HCT116 (cell line): ENCODE data around the gene TBCD. TPM values are rescaled to one million over a fixed set of nuclear protein-coding genes. Genes with fewer than 3 reads are reported as not detected.

Experiments used
- ATAC-seq: fragments of 200-7000 bp; cut with Tn5 transposase; 2 replicates; pipeline ENCODE4 v1.9.1; 2020; ENCODE audit warnings: mild to moderate bottlenecking, moderate library complexity
- BruUV-seq: library from RNA; stranded (reverse); fragments of 400-500 nt; replicated peaks from 2 replicates; lab custom pipeline; 2021; lab: Mats Ljungman, UMichigan
- CTCF ChIA-PET: fragments of 300-600 bp; sonication (Branson Sonifier 250); formaldehyde crosslinking; loops from one replicate; lab custom pipeline; 2021; ENCODE audit warnings: antibody characterized with exemption; lab: Charles Lee
- POLR2A ChIA-PET: fragments of 300-600, 350-600 bp; sonication (Branson Sonifier 250); formaldehyde crosslinking; loops from one replicate; lab custom pipeline; 2021; ENCODE audit warnings: antibody characterized with exemption; lab: Charles Lee
- RAD21 ChIA-PET, 2 experiments: fragments of 300-600 bp; sonication (Branson Sonifier 250); formaldehyde crosslinking; loops; one replicate each; lab custom pipeline; 2023; ENCODE audit warnings: low total read pairs in 2 of 2; ENCODE audit not compliant: uncharacterized antibody in 2 of 2, unreplicated experiment in 2 of 2, low non-redundant PET in 1 of 2; lab: Charles Lee
- DNase-seq: peaks from one replicate; pipeline ENCODE4 v3.0.0-alpha.2; 2010; ENCODE audit warnings: low read depth, low spot score
- H2AFZ ChIP-seq: fragments of 200-600 bp; shearing (Covaris generic), sonication (generic); 2 replicates; pipeline ENCODE4 v1.6.1; 2017; ENCODE audit warnings: low read depth, mixed run types, mixed read lengths, antibody characterized with exemption, low read length; ENCODE audit not compliant: poor library complexity, severe bottlenecking
- H3K27ac ChIP-seq: 2 replicates; pipeline ENCODE4 v1.5.1; 2012; ENCODE audit warnings: low read depth, low read length
- H3K27me3 ChIP-seq: fragments of 200-600 bp; sonication (generic); 2 replicates; pipeline ENCODE4 v1.6.1; 2016; ENCODE audit warnings: mixed run types, low read length, mixed read lengths; ENCODE audit not compliant: insufficient read depth
- H3K36me3 ChIP-seq, 2 experiments: fragments of 200-500 bp in 1 of 2; fragments of 200-600 bp in 1 of 2; sonication (Bioruptor generic) in 1 of 2; sonication (generic) in 1 of 2; 2 replicates each; pipeline versions ENCODE4 v1.5.1 to v1.6.1; 2014 to 2016; ENCODE audit warnings: low read length in 2 of 2, inconsistent platforms in 1 of 2, mixed read lengths in 1 of 2, mixed run types in 1 of 2; ENCODE audit not compliant: insufficient read depth in 2 of 2, control insufficient read depth in 1 of 2
- H3K4me1 ChIP-seq, 2 experiments: fragments of 200-600 bp in 1 of 2; sonication (generic) in 1 of 2; 2 replicates each; pipeline versions ENCODE4 v1.5.1 to v1.6.1; 2012 to 2017; ENCODE audit warnings: low read length in 2 of 2, inconsistent platforms in 1 of 2, mild to moderate bottlenecking in 1 of 2, mixed read lengths in 1 of 2, mixed run types in 1 of 2, moderate library complexity in 1 of 2; ENCODE audit not compliant: insufficient read depth in 2 of 2, control insufficient read depth in 1 of 2
- H3K4me2 ChIP-seq: fragments of 200-600 bp; sonication (generic); 2 replicates; pipeline ENCODE4 v1.6.1; 2017; ENCODE audit warnings: mixed run types, low read length, mixed read lengths
- H3K4me3 ChIP-seq, 2 experiments: fragments of 200-600 bp in 1 of 2; sonication (generic) in 1 of 2; replicated peaks in 1 of 2; 2 replicates each; pipeline ENCODE4 v1.5.1; 2011 to 2016; ENCODE audit warnings: low read length in 2 of 2, control low read depth in 1 of 2, low read depth in 1 of 2, mild to moderate bottlenecking in 1 of 2, mixed read lengths in 1 of 2, mixed run types in 1 of 2
- H3K79me2 ChIP-seq: fragments of 200-600 bp; sonication (generic); 2 replicates; pipeline ENCODE4 v1.6.1; 2017; ENCODE audit warnings: mild to moderate bottlenecking, mixed run types, low read length, moderate library complexity, mixed read lengths; ENCODE audit not compliant: insufficient read depth
- H3K9ac ChIP-seq: fragments of 200-600 bp; sonication (generic); 2 replicates; pipeline ENCODE4 v1.6.1; 2016; ENCODE audit warnings: low read length, mixed read lengths
- H3K9me2 ChIP-seq: fragments of 200-600 bp; sonication (generic), shearing (Covaris generic); 2 replicates; pipeline ENCODE4 v1.6.1; 2017; ENCODE audit warnings: mixed run types, mild to moderate bottlenecking, moderate library complexity; ENCODE audit not compliant: insufficient read depth
- H3K9me3 ChIP-seq, 2 experiments: fragments of 200-500 bp in 1 of 2; fragments of 200-600 bp in 1 of 2; sonication (Bioruptor generic) in 1 of 2; sonication (generic) in 1 of 2; 2 replicates each; pipeline ENCODE4 v1.6.1; 2014 to 2017; ENCODE audit warnings: low read length in 2 of 2, mixed read lengths in 2 of 2, inconsistent platforms in 1 of 2, low read depth in 1 of 2, mild to moderate bottlenecking in 1 of 2, mixed run types in 1 of 2, moderate library complexity in 1 of 2; ENCODE audit not compliant: control insufficient read depth in 1 of 2, insufficient read depth in 1 of 2
- H4K20me1 ChIP-seq: fragments of 200-600 bp; sonication (generic), shearing (Covaris generic); 2 replicates; pipeline ENCODE4 v1.6.1; 2017; ENCODE audit warnings: mixed run types, mild to moderate bottlenecking, moderate library complexity; ENCODE audit not compliant: insufficient read depth
- CEBPB ChIP-seq: IDR thresholded peaks from 2 replicates; pipeline ENCODE4 v1.6.1; 2012; ENCODE audit warnings: low read depth
- EGR1 ChIP-seq: IDR thresholded peaks from 2 replicates; pipeline ENCODE4 v1.6.1; 2012; ENCODE audit warnings: low read depth
- ELF1 ChIP-seq: IDR thresholded peaks from 2 replicates; pipeline ENCODE4 v1.6.1; 2012; ENCODE audit warnings: low read depth, borderline replicate concordance
- EZH2 ChIP-seq: fragments of 200-600 bp; sonication (generic); IDR thresholded peaks from 2 replicates; pipeline ENCODE4 v1.6.1; 2017; ENCODE audit warnings: antibody characterized with exemption, mixed run types
- FOSL1 ChIP-seq: IDR thresholded peaks from 2 replicates; pipeline ENCODE4 v1.6.1; 2012; ENCODE audit warnings: low read depth
- JUND ChIP-seq: IDR thresholded peaks from 2 replicates; pipeline ENCODE4 v1.6.1; 2012
- POLR2A ChIP-seq: IDR thresholded peaks from 2 replicates; pipeline ENCODE4 v1.7.0; 2011; ENCODE audit warnings: borderline replicate concordance; ENCODE audit not compliant: insufficient read depth, insufficient read length; ENCODE audit errors: extremely low read depth
- POLR2AphosphoS5 ChIP-seq: IDR thresholded peaks from 2 replicates; pipeline ENCODE4 v1.6.1; 2011; ENCODE audit warnings: mild to moderate bottlenecking, low read depth, low read length, moderate library complexity
- RAD21 ChIP-seq: IDR thresholded peaks from 2 replicates; pipeline ENCODE4 v1.6.1; 2012; ENCODE audit warnings: low read depth, mild to moderate bottlenecking
- REST ChIP-seq: IDR thresholded peaks from 2 replicates; pipeline ENCODE4 v1.6.1; 2012; ENCODE audit warnings: low read depth
- SP1 ChIP-seq: IDR thresholded peaks from 2 replicates; pipeline ENCODE4 v1.6.1; 2012; ENCODE audit warnings: low read depth
- SRF ChIP-seq: IDR thresholded peaks from 2 replicates; pipeline ENCODE4 v1.6.1; 2012; ENCODE audit warnings: low read depth
- TCF7L2 ChIP-seq: IDR thresholded peaks from 2 replicates; pipeline ENCODE4 v1.7.0; 2011; ENCODE audit warnings: borderline replicate concordance, inconsistent platforms; ENCODE audit not compliant: insufficient read depth, insufficient read length; ENCODE audit errors: extremely low read depth
- YY1 ChIP-seq: IDR thresholded peaks from 2 replicates; pipeline ENCODE4 v1.6.1; 2011; ENCODE audit warnings: low read length, low read depth, moderate library complexity, mild to moderate bottlenecking; ENCODE audit not compliant: insufficient replicate concordance; ENCODE audit errors: extremely low read depth
- ZBTB33 ChIP-seq: IDR thresholded peaks from 2 replicates; pipeline ENCODE4 v1.6.1; 2011; ENCODE audit warnings: mild to moderate bottlenecking, low read length, moderate library complexity; ENCODE audit not compliant: insufficient replicate concordance; ENCODE audit errors: extremely low read depth
- ZFX ChIP-seq: fragments of 450-650 bp; IDR thresholded peaks from 2 replicates; pipeline ENCODE4 v1.6.1; 2017
- intact Hi-C: fragments of 100-400 bp; cut with micrococcal nuclease; formaldehyde crosslinking; loops from 2 replicates; pipeline ENCODE4 v1.10.0; 2022
- total RNA-seq: library from RNA; stranded (reverse); gene quantifications from one replicate; pipeline ENCODE4 v1.2.1, GENCODE V29; 2021; ENCODE audit not compliant: unreplicated experiment
- TF ChIP-seq, protein P1 (sequence below): IDR thresholded peaks from 2 replicates; pipeline ENCODE4 v1.6.1; 2012
- TF ChIP-seq, protein P2 (sequence below): IDR thresholded peaks from 2 replicates; pipeline ENCODE4 v1.6.1; 2012
- TF ChIP-seq, protein P3 (sequence below), 3 experiments: fragments of 200-600 bp in 1 of 3; sonication (generic) in 1 of 3; IDR thresholded peaks in 2 of 3; conservative IDR thresholded peaks in 1 of 3; 2 replicates each; pipeline ENCODE4 v1.5.1; 2012 to 2017; ENCODE audit warnings: low read depth in 2 of 3, low read length in 2 of 3, antibody characterized with exemption in 1 of 3, borderline replicate concordance in 1 of 3, control low read depth in 1 of 3, mild to moderate bottlenecking in 1 of 3, mixed read lengths in 1 of 3, mixed run types in 1 of 3, moderate library complexity in 1 of 3; ENCODE audit not compliant: insufficient read depth in 1 of 3

The TBCD gene
- total RNA-seq, 1 experiment from 2014 or later = 152 TPM

DNA sequence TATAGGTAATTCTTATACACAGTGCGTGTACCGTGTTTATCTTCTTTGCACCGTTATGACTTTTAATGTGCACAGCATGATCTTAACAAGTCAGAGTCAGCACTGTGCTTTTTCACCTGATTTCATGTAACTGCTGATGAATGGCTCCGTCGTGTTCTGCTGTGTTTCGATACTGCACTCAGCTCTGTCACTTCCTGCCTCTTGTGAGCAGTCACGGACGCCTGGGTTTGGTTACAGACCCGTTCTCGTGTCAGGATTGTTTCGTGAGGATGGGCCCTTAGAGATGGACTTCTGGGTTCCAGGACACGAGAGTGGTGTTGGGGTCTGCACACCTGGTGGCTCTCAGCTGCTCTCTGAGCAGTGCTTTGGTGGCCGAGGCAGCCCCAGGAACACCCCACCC is 24.6 kb downstream of the TBCD start:
- no peaks in the 10 kb centered on the region for H3K9me2 ChIP-seq
- H3K4me1 ChIP-seq = no peaks in the 10 kb centered on the region
- no peak for TF ChIP-seq ZFX
- TF ChIP-seq, protein P1, sequence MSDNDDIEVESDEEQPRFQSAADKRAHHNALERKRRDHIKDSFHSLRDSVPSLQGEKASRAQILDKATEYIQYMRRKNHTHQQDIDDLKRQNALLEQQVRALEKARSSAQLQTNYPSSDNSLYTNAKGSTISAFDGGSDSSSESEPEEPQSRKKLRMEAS = no peak
- TF ChIP-seq CEBPB = no peak
- TF ChIP-seq YY1 = no peak
- TF ChIP-seq, protein P2, sequence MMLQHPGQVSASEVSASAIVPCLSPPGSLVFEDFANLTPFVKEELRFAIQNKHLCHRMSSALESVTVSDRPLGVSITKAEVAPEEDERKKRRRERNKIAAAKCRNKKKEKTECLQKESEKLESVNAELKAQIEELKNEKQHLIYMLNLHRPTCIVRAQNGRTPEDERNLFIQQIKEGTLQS = no peak
- no peak for TF ChIP-seq POLR2A
- TF ChIP-seq FOSL1 = no peak
- TF ChIP-seq POLR2AphosphoS5 = no peak
- TF ChIP-seq EZH2 = no peak
- no peak for TF ChIP-seq JUND
- no peak for TF ChIP-seq SP1
- TF ChIP-seq, protein P3, sequence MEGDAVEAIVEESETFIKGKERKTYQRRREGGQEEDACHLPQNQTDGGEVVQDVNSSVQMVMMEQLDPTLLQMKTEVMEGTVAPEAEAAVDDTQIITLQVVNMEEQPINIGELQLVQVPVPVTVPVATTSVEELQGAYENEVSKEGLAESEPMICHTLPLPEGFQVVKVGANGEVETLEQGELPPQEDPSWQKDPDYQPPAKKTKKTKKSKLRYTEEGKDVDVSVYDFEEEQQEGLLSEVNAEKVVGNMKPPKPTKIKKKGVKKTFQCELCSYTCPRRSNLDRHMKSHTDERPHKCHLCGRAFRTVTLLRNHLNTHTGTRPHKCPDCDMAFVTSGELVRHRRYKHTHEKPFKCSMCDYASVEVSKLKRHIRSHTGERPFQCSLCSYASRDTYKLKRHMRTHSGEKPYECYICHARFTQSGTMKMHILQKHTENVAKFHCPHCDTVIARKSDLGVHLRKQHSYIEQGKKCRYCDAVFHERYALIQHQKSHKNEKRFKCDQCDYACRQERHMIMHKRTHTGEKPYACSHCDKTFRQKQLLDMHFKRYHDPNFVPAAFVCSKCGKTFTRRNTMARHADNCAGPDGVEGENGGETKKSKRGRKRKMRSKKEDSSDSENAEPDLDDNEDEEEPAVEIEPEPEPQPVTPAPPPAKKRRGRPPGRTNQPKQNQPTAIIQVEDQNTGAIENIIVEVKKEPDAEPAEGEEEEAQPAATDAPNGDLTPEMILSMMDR (IDR thresholded peaks at IDR 0.05 in 2 of 3, conservative IDR thresholded peaks at IDR 0.05 in 1 of 3; ENCODE audit: borderline replicate concordance in 1 of 3, insufficient read depth in 1 of 3, low read depth in 2 of 3, low read length in 2 of 3) = no peak
- no peak for TF ChIP-seq REST
- TF ChIP-seq ELF1 = no peak
- TF ChIP-seq EGR1 = no peak
- TF ChIP-seq TCF7L2 = no peak
- TF ChIP-seq ZBTB33 = no peak
- TF ChIP-seq RAD21 = no peak
- no peak for TF ChIP-seq SRF
- peaks cover 18% of the 10 kb centered on the region; the same call in 1 of the 2 replicates for H3K79me2 ChIP-seq
- DNase-seq = no peak
- no peak overlapping the region for H2AFZ ChIP-seq
- no peaks in the 10 kb centered on the region for H3K9me3 ChIP-seq
- ChIA-PET CTCF (interaction anchor here (0.7 to 1.0 kb wide), 2 partner anchors 443 to 746 kb away, joined by 3 read pairs; partner anchors contain the start of gene SECTM1), POLR2A (no interaction called here), RAD21 (no interaction called here)
- no peak overlapping the region for H3K27ac ChIP-seq
- no peaks in the 10 kb centered on the region for H4K20me1 ChIP-seq
- BruUV-seq = no TSS peak
- ATAC-seq = no peak
- no peak overlapping the region for H3K4me3 ChIP-seq
- intact Hi-C loops = no loop called here
- no peak overlapping the region for H3K9ac ChIP-seq
- H3K27me3 ChIP-seq = no peaks in the 10 kb centered on the region
- peaks cover 10 to 16% of the 10 kb centered on the region in 2 experiments; a peak in 3 of 4 replicates for H3K36me3 ChIP-seq
- no peak overlapping the region for H3K4me2 ChIP-seq
